GM18858 (cell line): ENCODE measurements around the gene AACS.
"Not testable (repeated sequence)": the region's sequence is repeated elsewhere in the genome, so short reads cannot be mapped to it uniquely, and the experiment has no call there.

Source experiments
- ATAC-seq: cut with Tn5 transposase; IDR thresholded peaks from one replicate; pipeline ENCODE4 v1.9.1; 2021; ENCODE audit not compliant: unreplicated experiment

Gene AACS

GRCh38 chr12:125055591-125055990 lies 9.6 kb upstream of the AACS start:
- ATAC-seq: no peak

- ATAC-seq: no peak
Measured at GRCh38 chr12:125056306-125056705, 8.9 kb upstream of the AACS start.

GRCh38 chr12:125057708-125058107 lies 7.5 kb upstream of the AACS start:
- no peak for ATAC-seq

GRCh38 chr12:125061229-125061628 lies 4.0 kb upstream of the AACS start:
- ATAC-seq: no peak

GRCh38 chr12:125063522-125063921 lies 1.7 kb upstream of the AACS start:
- ATAC-seq: not testable (repeated sequence)

GRCh38 chr12:125064492-125064891 lies 743 bp upstream of the AACS start:
- ATAC-seq: no peak

GRCh38 chr12:125065919-125066570 lies 810 bp downstream of the AACS start:
- ATAC-seq: no peak

- ATAC-seq: no peak
Measured at GRCh38 chr12:125068391-125068790, 3.2 kb downstream of the AACS start.

GRCh38 chr12:125069616-125070015 lies 4.4 kb downstream of the AACS start:
- no peak for ATAC-seq

GRCh38 chr12:125070112-125070511 lies 4.9 kb downstream of the AACS start:
- no peak for ATAC-seq

GRCh38 chr12:125070661-125071390 lies 5.6 kb downstream of the AACS start:
- no peak for ATAC-seq

GRCh38 chr12:125071456-125071855 lies 6.2 kb downstream of the AACS start:
- no peak for ATAC-seq

GRCh38 chr12:125072496-125072895 lies 7.3 kb downstream of the AACS start:
- no peak for ATAC-seq

GRCh38 chr12:125074294-125074693 lies 9.1 kb downstream of the AACS start:
- not testable (repeated sequence) for ATAC-seq

GRCh38 chr12:125076103-125076502 lies 10.9 kb downstream of the AACS start:
- ATAC-seq: no peak

- no peak for ATAC-seq
Measured at GRCh38 chr12:125079084-125079483, 13.8 kb downstream of the AACS start.

- no peak for ATAC-seq
Measured at GRCh38 chr12:125079648-125080645, 14.7 kb downstream of the AACS start.

- no peak for ATAC-seq
Measured at GRCh38 chr12:125081427-125081826, 16.2 kb downstream of the AACS start.

GRCh38 chr12:125083072-125083471 lies 17.8 kb downstream of the AACS start:
- no peak for ATAC-seq

- not testable (repeated sequence) for ATAC-seq
Measured at GRCh38 chr12:125088199-125088598, 23.0 kb downstream of the AACS start.

- no peak for ATAC-seq
Measured at GRCh38 chr12:125089083-125089482, 23.8 kb downstream of the AACS start.
